ENCODE data around the gene ZSWIM8. TPM values are rescaled to one million over a fixed set of nuclear protein-coding genes. Genes with fewer than 3 reads are reported as not detected.

Gene ZSWIM8
- total and polyA plus RNA-seq, 2 experiments from 2014 or later = 20.5 to 30.4 TPM

DNA sequence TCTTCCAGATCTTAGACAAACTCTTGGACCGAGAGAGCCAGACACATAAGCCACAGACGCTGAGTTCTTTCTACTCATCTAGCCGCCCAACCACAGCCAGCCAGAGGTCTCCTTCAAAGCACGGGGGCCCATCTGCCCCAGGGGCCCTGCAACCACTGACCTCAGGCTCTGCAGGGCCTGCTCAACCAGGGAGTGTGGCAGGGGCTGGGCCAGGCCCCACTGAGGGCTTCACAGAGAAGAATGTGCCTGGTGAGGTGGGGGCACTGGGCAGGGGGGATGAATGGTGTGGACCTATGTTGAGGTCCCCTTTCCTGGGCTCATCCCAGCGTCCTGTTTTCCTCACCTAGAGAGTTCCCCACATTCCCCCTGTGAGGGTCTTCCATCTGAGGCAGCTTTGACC lies 11.4 kb downstream of the ZSWIM8 start:
- H3K9me2 ChIP-seq (ENCODE audit: insufficient read depth) = no peaks in the 10 kb centered on the region
- Mint-ChIP-seq H3K9me3 (no peaks in the 10 kb centered on the region), H3K27me3 (ENCODE audit: insufficient read depth, low read depth, poor library complexity) (peaks cover 8% of the 10 kb centered on the region), H3K27ac (no peak overlapping the region), H3K4me3 (no peak overlapping the region), H3K4me1 (no peaks in the 10 kb centered on the region; the same call in 2 of the 3 replicates), H3K36me3 (ENCODE audit: low read depth) (peaks cover 37% of the 10 kb centered on the region)
- no peaks in the 10 kb centered on the region for H3K79me2 ChIP-seq (replicated peaks; ENCODE audit: insufficient read depth)
- ATAC-seq = no peak
- no peak overlapping the region for H3K27ac ChIP-seq (ENCODE audit: low read depth)
- no peak overlapping the region for H3K4me3 ChIP-seq
- no peak overlapping the region for H2AFZ ChIP-seq
- TF ChIP-seq, protein P1, sequence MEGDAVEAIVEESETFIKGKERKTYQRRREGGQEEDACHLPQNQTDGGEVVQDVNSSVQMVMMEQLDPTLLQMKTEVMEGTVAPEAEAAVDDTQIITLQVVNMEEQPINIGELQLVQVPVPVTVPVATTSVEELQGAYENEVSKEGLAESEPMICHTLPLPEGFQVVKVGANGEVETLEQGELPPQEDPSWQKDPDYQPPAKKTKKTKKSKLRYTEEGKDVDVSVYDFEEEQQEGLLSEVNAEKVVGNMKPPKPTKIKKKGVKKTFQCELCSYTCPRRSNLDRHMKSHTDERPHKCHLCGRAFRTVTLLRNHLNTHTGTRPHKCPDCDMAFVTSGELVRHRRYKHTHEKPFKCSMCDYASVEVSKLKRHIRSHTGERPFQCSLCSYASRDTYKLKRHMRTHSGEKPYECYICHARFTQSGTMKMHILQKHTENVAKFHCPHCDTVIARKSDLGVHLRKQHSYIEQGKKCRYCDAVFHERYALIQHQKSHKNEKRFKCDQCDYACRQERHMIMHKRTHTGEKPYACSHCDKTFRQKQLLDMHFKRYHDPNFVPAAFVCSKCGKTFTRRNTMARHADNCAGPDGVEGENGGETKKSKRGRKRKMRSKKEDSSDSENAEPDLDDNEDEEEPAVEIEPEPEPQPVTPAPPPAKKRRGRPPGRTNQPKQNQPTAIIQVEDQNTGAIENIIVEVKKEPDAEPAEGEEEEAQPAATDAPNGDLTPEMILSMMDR (conservative IDR thresholded peaks at IDR 0.05; ENCODE audit: low read depth in 2 of 2) = no peak
- TF ChIP-seq NANOG (IDR thresholded peaks at IDR 0.05; ENCODE audit: borderline replicate concordance) = no peak
- no peak for TF ChIP-seq EZH2 (IDR thresholded peaks at IDR 0.05; ENCODE audit: low read depth, unreplicated experiment)
- TF ChIP-seq, protein P2, sequence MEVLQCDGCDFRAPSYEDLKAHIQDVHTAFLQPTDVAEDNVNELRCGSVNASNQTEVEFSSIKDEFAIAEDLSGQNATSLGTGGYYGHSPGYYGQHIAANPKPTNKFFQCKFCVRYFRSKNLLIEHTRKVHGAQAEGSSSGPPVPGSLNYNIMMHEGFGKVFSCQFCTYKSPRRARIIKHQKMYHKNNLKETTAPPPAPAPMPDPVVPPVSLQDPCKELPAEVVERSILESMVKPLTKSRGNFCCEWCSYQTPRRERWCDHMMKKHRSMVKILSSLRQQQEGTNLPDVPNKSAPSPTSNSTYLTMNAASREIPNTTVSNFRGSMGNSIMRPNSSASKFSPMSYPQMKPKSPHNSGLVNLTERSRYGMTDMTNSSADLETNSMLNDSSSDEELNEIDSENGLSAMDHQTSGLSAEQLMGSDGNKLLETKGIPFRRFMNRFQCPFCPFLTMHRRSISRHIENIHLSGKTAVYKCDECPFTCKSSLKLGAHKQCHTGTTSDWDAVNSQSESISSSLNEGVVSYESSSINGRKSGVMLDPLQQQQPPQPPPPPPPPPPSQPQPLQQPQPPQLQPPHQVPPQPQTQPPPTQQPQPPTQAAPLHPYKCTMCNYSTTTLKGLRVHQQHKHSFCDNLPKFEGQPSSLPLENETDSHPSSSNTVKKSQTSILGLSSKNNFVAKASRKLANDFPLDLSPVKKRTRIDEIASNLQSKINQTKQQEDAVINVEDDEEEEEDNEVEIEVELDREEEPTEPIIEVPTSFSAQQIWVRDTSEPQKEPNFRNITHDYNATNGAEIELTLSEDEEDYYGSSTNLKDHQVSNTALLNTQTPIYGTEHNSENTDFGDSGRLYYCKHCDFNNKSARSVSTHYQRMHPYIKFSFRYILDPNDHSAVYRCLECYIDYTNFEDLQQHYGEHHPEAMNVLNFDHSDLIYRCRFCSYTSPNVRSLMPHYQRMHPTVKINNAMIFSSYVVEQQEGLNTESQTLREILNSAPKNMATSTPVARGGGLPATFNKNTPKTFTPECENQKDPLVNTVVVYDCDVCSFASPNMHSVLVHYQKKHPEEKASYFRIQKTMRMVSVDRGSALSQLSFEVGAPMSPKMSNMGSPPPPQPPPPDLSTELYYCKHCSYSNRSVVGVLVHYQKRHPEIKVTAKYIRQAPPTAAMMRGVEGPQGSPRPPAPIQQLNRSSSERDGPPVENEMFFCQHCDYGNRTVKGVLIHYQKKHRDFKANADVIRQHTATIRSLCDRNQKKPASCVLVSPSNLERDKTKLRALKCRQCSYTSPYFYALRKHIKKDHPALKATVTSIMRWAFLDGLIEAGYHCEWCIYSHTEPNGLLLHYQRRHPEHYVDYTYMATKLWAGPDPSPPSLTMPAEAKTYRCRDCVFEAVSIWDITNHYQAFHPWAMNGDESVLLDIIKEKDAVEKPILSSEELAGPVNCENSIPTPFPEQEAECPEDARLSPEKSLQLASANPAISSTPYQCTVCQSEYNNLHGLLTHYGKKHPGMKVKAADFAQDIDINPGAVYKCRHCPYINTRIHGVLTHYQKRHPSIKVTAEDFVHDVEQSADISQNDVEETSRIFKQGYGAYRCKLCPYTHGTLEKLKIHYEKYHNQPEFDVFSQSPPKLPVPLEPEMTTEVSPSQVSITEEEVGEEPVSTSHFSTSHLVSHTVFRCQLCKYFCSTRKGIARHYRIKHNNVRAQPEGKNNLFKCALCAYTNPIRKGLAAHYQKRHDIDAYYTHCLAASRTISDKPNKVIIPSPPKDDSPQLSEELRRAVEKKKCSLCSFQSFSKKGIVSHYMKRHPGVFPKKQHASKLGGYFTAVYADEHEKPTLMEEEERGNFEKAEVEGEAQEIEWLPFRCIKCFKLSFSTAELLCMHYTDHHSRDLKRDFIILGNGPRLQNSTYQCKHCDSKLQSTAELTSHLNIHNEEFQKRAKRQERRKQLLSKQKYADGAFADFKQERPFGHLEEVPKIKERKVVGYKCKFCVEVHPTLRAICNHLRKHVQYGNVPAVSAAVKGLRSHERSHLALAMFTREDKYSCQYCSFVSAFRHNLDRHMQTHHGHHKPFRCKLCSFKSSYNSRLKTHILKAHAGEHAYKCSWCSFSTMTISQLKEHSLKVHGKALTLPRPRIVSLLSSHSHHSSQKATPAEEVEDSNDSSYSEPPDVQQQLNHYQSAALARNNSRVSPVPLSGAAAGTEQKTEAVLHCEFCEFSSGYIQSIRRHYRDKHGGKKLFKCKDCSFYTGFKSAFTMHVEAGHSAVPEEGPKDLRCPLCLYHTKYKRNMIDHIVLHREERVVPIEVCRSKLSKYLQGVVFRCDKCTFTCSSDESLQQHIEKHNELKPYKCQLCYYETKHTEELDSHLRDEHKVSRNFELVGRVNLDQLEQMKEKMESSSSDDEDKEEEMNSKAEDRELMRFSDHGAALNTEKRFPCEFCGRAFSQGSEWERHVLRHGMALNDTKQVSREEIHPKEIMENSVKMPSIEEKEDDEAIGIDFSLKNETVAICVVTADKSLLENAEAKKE (CRISPR knock-in tag; IDR thresholded peaks at IDR 0.05) = no peak
- TF ChIP-seq EZH2phosphoT487 (IDR thresholded peaks at IDR 0.05; ENCODE audit: unreplicated experiment) = no peak
- TF ChIP-seq CREB1 (CRISPR knock-in tag; IDR thresholded peaks at IDR 0.05; ENCODE audit: low read depth) = no peak
- no peak for TF ChIP-seq STAT1 (IDR thresholded peaks at IDR 0.05; ENCODE audit: unreplicated experiment)
- TF ChIP-seq ZNF331 (CRISPR knock-in tag; IDR thresholded peaks at IDR 0.05; ENCODE audit: low read depth) = no peak
- TF ChIP-seq ZNF114 (CRISPR knock-in tag; IDR thresholded peaks at IDR 0.05) = no peak
- TF ChIP-seq JUNB (IDR thresholded peaks at IDR 0.05; ENCODE audit: unreplicated experiment) = no peak
- TF ChIP-seq, protein P3, sequence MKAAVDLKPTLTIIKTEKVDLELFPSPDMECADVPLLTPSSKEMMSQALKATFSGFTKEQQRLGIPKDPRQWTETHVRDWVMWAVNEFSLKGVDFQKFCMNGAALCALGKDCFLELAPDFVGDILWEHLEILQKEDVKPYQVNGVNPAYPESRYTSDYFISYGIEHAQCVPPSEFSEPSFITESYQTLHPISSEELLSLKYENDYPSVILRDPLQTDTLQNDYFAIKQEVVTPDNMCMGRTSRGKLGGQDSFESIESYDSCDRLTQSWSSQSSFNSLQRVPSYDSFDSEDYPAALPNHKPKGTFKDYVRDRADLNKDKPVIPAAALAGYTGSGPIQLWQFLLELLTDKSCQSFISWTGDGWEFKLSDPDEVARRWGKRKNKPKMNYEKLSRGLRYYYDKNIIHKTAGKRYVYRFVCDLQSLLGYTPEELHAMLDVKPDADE (IDR thresholded peaks at IDR 0.05) = no peak
- no peak for TF ChIP-seq POLR2AphosphoS5 (IDR thresholded peaks at IDR 0.05; ENCODE audit: low read depth)
- TF ChIP-seq, protein P4, sequence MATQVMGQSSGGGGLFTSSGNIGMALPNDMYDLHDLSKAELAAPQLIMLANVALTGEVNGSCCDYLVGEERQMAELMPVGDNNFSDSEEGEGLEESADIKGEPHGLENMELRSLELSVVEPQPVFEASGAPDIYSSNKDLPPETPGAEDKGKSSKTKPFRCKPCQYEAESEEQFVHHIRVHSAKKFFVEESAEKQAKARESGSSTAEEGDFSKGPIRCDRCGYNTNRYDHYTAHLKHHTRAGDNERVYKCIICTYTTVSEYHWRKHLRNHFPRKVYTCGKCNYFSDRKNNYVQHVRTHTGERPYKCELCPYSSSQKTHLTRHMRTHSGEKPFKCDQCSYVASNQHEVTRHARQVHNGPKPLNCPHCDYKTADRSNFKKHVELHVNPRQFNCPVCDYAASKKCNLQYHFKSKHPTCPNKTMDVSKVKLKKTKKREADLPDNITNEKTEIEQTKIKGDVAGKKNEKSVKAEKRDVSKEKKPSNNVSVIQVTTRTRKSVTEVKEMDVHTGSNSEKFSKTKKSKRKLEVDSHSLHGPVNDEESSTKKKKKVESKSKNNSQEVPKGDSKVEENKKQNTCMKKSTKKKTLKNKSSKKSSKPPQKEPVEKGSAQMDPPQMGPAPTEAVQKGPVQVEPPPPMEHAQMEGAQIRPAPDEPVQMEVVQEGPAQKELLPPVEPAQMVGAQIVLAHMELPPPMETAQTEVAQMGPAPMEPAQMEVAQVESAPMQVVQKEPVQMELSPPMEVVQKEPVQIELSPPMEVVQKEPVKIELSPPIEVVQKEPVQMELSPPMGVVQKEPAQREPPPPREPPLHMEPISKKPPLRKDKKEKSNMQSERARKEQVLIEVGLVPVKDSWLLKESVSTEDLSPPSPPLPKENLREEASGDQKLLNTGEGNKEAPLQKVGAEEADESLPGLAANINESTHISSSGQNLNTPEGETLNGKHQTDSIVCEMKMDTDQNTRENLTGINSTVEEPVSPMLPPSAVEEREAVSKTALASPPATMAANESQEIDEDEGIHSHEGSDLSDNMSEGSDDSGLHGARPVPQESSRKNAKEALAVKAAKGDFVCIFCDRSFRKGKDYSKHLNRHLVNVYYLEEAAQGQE (IDR thresholded peaks at IDR 0.05; ENCODE audit: unreplicated experiment) = no peak
- no peaks in the 10 kb centered on the region for H3K27me3 ChIP-seq (ENCODE audit: insufficient read depth)
- DNase-seq (ENCODE audit: low spot score) = no peak
- no peak overlapping the region for H3K4me2 ChIP-seq
- H3F3A ChIP-seq (replicated peaks; ENCODE audit: low read depth) = no peaks in the 10 kb centered on the region
- H3K4me1 ChIP-seq (ENCODE audit: insufficient read depth) = no peaks in the 10 kb centered on the region
- H3K36me3 ChIP-seq (ENCODE audit: insufficient read depth) = no peaks in the 10 kb centered on the region; the same call in 1 of the 2 replicates
- no peaks in the 10 kb centered on the region; the same call in 1 of the 2 replicates for H4K20me1 ChIP-seq (replicated peaks; ENCODE audit: insufficient read depth)

All from GM23338 (cell line).